ENCODE results near the gene GPC5. TPM values are rescaled to one million over a fixed set of nuclear protein-coding genes. Genes with fewer than 3 reads are reported as not detected.

GPC5 gene
- total and polyA plus RNA-seq, 2 of the 13 experiments (the other 11 are each of a cell fraction or from before 2014, with no cell fraction given): 0.02 to 0.07 TPM

- TF ChIP-seq, protein P1, sequence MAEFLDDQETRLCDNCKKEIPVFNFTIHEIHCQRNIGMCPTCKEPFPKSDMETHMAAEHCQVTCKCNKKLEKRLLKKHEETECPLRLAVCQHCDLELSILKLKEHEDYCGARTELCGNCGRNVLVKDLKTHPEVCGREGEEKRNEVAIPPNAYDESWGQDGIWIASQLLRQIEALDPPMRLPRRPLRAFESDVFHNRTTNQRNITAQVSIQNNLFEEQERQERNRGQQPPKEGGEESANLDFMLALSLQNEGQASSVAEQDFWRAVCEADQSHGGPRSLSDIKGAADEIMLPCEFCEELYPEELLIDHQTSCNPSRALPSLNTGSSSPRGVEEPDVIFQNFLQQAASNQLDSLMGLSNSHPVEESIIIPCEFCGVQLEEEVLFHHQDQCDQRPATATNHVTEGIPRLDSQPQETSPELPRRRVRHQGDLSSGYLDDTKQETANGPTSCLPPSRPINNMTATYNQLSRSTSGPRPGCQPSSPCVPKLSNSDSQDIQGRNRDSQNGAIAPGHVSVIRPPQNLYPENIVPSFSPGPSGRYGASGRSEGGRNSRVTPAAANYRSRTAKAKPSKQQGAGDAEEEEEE (CRISPR knock-in tag; IDR thresholded peaks at IDR 0.05; ENCODE audit: borderline replicate concordance): no peak
- TF ChIP-seq NFKB2 (CRISPR knock-in tag; IDR thresholded peaks at IDR 0.05; ENCODE audit: borderline replicate concordance) (no peak), DMAP1 (CRISPR knock-in tag; IDR thresholded peaks at IDR 0.05) (no peak), ZNF121 (CRISPR knock-in tag; IDR thresholded peaks at IDR 0.05) (no peak), PHF8 (CRISPR knock-in tag; IDR thresholded peaks at IDR 0.05) (no peak), ZNF451 (CRISPR knock-in tag; IDR thresholded peaks at IDR 0.05) (no peak), BCL6 (CRISPR knock-in tag; IDR thresholded peaks at IDR 0.05) (no peak), HOXA3 (CRISPR knock-in tag; IDR thresholded peaks at IDR 0.05) (no peak), ZNF34 (CRISPR knock-in tag; IDR thresholded peaks at IDR 0.05; ENCODE audit: borderline replicate concordance) (no peak), ARNTL (CRISPR knock-in tag; IDR thresholded peaks at IDR 0.05) (no peak), KLF11 (CRISPR knock-in tag; IDR thresholded peaks at IDR 0.05) (no peak), CEBPB (IDR thresholded peaks at IDR 0.05; ENCODE audit: borderline replicate concordance, low read depth, low read length) (peak; percentile 78), ZSCAN20 (CRISPR knock-in tag; IDR thresholded peaks at IDR 0.05; ENCODE audit: borderline replicate concordance) (no peak), NRL (CRISPR knock-in tag; IDR thresholded peaks at IDR 0.05; ENCODE audit: borderline replicate concordance) (no peak), PPARG (CRISPR knock-in tag; conservative IDR thresholded peaks at IDR 0.05) (no peak), ZNF253 (CRISPR knock-in tag; IDR thresholded peaks at IDR 0.05; ENCODE audit: borderline replicate concordance) (no peak), ZNF20 (CRISPR knock-in tag; IDR thresholded peaks at IDR 0.05) (no peak), ARID4A (CRISPR knock-in tag; IDR thresholded peaks at IDR 0.05; ENCODE audit: borderline replicate concordance) (no peak)
- TF ChIP-seq, protein P2, sequence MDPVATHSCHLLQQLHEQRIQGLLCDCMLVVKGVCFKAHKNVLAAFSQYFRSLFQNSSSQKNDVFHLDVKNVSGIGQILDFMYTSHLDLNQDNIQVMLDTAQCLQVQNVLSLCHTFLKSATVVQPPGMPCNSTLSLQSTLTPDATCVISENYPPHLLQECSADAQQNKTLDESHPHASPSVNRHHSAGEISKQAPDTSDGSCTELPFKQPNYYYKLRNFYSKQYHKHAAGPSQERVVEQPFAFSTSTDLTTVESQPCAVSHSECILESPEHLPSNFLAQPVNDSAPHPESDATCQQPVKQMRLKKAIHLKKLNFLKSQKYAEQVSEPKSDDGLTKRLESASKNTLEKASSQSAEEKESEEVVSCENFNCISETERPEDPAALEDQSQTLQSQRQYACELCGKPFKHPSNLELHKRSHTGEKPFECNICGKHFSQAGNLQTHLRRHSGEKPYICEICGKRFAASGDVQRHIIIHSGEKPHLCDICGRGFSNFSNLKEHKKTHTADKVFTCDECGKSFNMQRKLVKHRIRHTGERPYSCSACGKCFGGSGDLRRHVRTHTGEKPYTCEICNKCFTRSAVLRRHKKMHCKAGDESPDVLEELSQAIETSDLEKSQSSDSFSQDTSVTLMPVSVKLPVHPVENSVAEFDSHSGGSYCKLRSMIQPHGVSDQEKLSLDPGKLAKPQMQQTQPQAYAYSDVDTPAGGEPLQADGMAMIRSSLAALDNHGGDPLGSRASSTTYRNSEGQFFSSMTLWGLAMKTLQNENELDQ (CRISPR knock-in tag; IDR thresholded peaks at IDR 0.05; ENCODE audit: borderline replicate concordance): no peak
- TF ChIP-seq, protein P3, sequence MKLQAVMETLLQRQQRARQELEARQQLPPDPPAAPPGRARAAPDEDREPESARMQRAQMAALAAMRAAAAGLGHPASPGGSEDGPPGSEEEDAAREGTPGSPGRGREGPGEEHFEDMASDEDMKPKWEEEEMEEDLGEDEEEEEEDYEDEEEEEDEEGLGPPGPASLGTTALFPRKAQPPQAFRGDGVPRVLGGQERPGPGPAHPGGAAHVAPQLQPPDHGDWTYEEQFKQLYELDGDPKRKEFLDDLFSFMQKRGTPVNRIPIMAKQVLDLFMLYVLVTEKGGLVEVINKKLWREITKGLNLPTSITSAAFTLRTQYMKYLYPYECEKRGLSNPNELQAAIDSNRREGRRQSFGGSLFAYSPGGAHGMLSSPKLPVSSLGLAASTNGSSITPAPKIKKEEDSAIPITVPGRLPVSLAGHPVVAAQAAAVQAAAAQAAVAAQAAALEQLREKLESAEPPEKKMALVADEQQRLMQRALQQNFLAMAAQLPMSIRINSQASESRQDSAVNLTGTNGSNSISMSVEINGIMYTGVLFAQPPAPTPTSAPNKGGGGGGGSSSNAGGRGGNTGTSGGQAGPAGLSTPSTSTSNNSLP (IDR thresholded peaks at IDR 0.05; ENCODE audit: low read depth, low read length): no peak
Observed at GRCh38 chr13:92054389-92054788, 656.0 kb downstream of the GPC5 start (continued).

Measured in HepG2 (cell line).